ENCODE measurements around the gene PELI2. TPM values are rescaled to one million over a fixed set of nuclear protein-coding genes. Genes with fewer than 3 reads are reported as not detected.

The PELI2 gene
- total RNA-seq, 1 experiment from 2014 or later = 19.5 TPM

DNA sequence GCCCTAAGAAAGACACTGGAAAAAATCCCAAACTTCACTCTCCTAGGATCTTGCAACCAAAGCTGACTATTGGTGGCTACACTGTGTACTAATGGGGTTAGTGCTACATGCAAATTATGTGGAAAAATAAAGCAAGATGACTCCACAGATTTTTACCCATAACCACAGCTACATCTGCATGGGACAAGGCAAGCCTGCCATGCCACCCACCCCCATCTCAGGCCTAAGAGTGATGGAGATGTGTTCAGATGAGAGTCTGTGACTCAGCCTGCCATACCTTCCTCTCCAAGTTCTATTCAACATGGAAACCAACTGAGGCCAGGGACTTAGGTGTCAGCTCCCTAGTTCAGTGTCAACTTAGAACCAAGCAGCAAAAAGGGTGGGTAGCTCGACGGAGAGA is 206.2 kb downstream of the PELI2 start:
- CTCF ChIA-PET = no interaction called here
- H3K27ac Mint-ChIP-seq (ENCODE audit: unreplicated experiment) = no peak overlapping the region

DNA sequence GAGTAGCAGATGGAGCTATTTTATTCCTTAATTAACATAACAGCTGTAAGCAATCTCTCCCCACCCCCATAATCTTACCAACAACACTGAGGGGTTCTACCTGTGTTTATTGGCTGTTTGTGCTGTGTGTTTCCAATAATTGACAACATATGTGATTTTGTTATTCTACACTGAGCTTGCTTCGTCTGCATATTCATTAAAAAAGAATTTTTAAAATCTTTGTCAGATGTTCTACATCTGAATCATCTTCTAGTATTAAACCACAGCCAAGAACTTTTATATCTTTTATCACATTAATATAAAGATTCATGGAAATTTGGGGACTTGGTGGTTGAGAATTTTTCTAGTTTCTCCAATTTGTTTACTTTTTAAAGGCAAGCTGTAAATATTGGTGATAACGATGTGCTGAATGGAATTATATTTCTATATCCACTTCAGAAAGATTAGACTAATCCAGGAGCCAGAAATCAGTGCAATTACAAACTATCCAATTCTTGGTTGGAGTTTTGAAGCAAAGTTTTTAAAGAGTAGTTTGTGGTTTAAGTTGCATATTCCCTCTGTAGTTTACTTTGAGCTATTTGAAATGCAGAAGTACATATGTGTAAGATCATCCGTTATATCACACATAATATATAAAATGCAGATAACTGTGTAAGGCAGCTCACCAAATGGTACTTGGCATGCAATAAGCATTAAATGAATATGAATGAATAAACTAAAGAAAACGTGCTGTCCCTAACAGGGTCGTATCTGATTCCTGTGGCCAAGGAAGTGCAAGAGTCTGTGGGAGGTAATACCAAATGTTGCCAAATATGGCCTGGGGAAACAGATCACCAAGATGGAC is 206.9 kb downstream of the PELI2 start:
- no peaks in the 10 kb centered on the region for H3K27me3 Mint-ChIP-seq (ENCODE audit: unreplicated experiment)
- TF ChIP-seq, protein P1, sequence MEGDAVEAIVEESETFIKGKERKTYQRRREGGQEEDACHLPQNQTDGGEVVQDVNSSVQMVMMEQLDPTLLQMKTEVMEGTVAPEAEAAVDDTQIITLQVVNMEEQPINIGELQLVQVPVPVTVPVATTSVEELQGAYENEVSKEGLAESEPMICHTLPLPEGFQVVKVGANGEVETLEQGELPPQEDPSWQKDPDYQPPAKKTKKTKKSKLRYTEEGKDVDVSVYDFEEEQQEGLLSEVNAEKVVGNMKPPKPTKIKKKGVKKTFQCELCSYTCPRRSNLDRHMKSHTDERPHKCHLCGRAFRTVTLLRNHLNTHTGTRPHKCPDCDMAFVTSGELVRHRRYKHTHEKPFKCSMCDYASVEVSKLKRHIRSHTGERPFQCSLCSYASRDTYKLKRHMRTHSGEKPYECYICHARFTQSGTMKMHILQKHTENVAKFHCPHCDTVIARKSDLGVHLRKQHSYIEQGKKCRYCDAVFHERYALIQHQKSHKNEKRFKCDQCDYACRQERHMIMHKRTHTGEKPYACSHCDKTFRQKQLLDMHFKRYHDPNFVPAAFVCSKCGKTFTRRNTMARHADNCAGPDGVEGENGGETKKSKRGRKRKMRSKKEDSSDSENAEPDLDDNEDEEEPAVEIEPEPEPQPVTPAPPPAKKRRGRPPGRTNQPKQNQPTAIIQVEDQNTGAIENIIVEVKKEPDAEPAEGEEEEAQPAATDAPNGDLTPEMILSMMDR (IDR thresholded peaks at IDR 0.05; ENCODE audit: unreplicated experiment) = no peak
- no peak overlapping the region for H3K4me3 Mint-ChIP-seq (ENCODE audit: low read depth, unreplicated experiment)
- intact Hi-C loops (cut with micrococcal nuclease; ENCODE audit: unreplicated experiment) = no loop called here
- H3K27ac Mint-ChIP-seq (ENCODE audit: unreplicated experiment) = no peak overlapping the region
- no peaks in the 10 kb centered on the region for H3K4me1 Mint-ChIP-seq (ENCODE audit: low read depth, unreplicated experiment)
- no peak for DNase-seq
- H3K36me3 Mint-ChIP-seq (ENCODE audit: insufficient read depth, unreplicated experiment) = no peaks in the 10 kb centered on the region
- peaks cover under 1% of the 10 kb centered on the region for H3K9me3 Mint-ChIP-seq (ENCODE audit: low read depth, unreplicated experiment)
- BruUV-seq (replicated peaks) = no TSS peak
- CTCF ChIA-PET = no interaction called here

More for the DNA sequence above, 206.2 kb downstream of the PELI2 start:
- H3K9me3 Mint-ChIP-seq (ENCODE audit: low read depth, unreplicated experiment) = peaks cover 2% of the 10 kb centered on the region
- H3K27me3 Mint-ChIP-seq (ENCODE audit: unreplicated experiment) = no peaks in the 10 kb centered on the region
- TF ChIP-seq, protein P1 (IDR thresholded peaks at IDR 0.05; ENCODE audit: unreplicated experiment) = no peak
- no TSS peak for BruUV-seq (replicated peaks)
- no peaks in the 10 kb centered on the region for H3K4me1 Mint-ChIP-seq (ENCODE audit: low read depth, unreplicated experiment)
- intact Hi-C loops (cut with micrococcal nuclease; ENCODE audit: unreplicated experiment) = no loop called here
- no peak overlapping the region for H3K4me3 Mint-ChIP-seq (ENCODE audit: low read depth, unreplicated experiment)
- no peak for DNase-seq
- H3K36me3 Mint-ChIP-seq (ENCODE audit: insufficient read depth, unreplicated experiment) = no peaks in the 10 kb centered on the region

DNA sequence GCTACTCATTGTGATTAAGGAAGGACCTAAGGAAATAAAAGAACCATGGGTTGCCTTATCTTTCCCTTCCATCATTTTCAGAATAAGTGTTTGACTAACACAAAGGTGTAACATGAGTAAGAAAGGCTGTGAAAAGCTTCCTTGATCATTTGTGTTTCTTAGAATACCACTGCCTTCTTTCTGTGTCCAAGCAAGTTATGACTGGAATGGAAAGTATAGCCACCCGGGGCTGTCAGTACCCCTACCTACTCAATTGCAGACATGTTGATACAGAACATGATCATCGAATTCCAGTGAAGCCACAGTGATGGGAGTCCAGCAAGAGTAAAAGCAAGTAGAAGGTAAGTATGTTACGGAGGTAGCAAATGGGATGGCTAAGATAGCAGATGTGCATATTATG is 209.8 kb downstream of the PELI2 start:
- Mint-ChIP-seq H3K36me3 (ENCODE audit: insufficient read depth, unreplicated experiment) (no peaks in the 10 kb centered on the region), H3K27ac (ENCODE audit: unreplicated experiment) (no peak overlapping the region), H3K4me1 (ENCODE audit: low read depth, unreplicated experiment) (no peaks in the 10 kb centered on the region), H3K4me3 (ENCODE audit: low read depth, unreplicated experiment) (no peak overlapping the region), H3K27me3 (ENCODE audit: unreplicated experiment) (no peaks in the 10 kb centered on the region), H3K9me3 (ENCODE audit: low read depth, unreplicated experiment) (no peaks in the 10 kb centered on the region)
- no TSS peak for BruUV-seq (replicated peaks)
- TF ChIP-seq, protein P1 (IDR thresholded peaks at IDR 0.05; ENCODE audit: unreplicated experiment) = no peak
- CTCF ChIA-PET = no interaction called here
- intact Hi-C loops (cut with micrococcal nuclease; ENCODE audit: unreplicated experiment) = no loop called here
- no peak for DNase-seq

DNA sequence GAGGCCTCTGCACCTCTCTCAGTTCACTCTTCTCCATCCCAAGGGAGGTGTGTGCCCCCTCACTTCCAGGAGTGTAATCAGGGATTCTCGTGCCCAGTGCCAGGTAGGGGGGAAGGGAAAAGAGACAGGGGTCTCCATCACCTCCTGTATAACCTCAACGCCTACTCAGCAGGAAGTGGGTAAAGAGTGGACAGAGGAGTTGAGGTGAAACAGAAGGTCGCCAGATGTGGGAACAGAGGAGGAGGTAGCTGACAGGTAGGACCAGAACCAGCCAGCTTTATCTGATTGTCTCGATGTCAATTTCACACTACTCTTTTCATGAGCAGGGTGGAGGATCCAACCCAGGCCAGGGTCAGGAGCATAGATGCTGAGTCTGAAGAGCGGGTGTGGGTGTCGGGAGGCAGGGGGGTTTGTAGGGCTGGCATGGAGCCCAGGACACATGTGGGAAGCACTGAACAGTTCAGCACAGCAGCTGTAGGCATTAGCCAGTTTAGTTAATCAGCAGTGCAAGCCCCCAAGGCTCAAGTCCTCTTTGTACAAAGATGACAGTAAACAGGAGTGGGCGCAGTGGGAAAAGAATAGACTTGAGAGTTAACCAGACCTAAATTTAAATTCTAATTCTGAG is 213.5 kb downstream of the PELI2 start:
- no peak overlapping the region for H3K4me3 Mint-ChIP-seq (ENCODE audit: low read depth, unreplicated experiment)
- TF ChIP-seq, protein P1 (IDR thresholded peaks at IDR 0.05; ENCODE audit: unreplicated experiment) = no peak
- no peaks in the 10 kb centered on the region for H3K36me3 Mint-ChIP-seq (ENCODE audit: insufficient read depth, unreplicated experiment)
- no peak overlapping the region for H3K27ac Mint-ChIP-seq (ENCODE audit: unreplicated experiment)
- CTCF ChIA-PET = no interaction called here
- no TSS peak for BruUV-seq (replicated peaks)
- intact Hi-C loops (cut with micrococcal nuclease; ENCODE audit: unreplicated experiment) = no loop called here
- no peaks in the 10 kb centered on the region for H3K27me3 Mint-ChIP-seq (ENCODE audit: unreplicated experiment)
- H3K4me1 Mint-ChIP-seq (ENCODE audit: low read depth, unreplicated experiment) = peaks cover 9% of the 10 kb centered on the region
- no peaks in the 10 kb centered on the region for H3K9me3 Mint-ChIP-seq (ENCODE audit: low read depth, unreplicated experiment)
- DNase-seq = no peak
